HG02798 (cell line): ENCODE measurements around the gene ANGPTL7.
"Not testable (repeated sequence)": the region's sequence is repeated elsewhere in the genome, so short reads cannot be mapped to it uniquely, and the experiment has no call there.

Experiments used
- ATAC-seq: cut with Tn5 transposase; IDR thresholded peaks from one replicate; pipeline ENCODE4 v1.9.1; 2021; ENCODE audit warnings: mild to moderate bottlenecking; ENCODE audit not compliant: unreplicated experiment, poor library complexity

ANGPTL7 gene

GRCh38 chr1:11168731-11169130 is 20.4 kb upstream of the ANGPTL7 start:
- ATAC-seq: no peak

GRCh38 chr1:11169202-11169601 is 20.0 kb upstream of the ANGPTL7 start:
- ATAC-seq: no peak

- no peak for ATAC-seq
These were observed 19.1 kb upstream of the ANGPTL7 start for GRCh38 chr1:11170102-11170501.

GRCh38 chr1:11174261-11174942 is 14.8 kb upstream of the ANGPTL7 start:
- no peak for ATAC-seq

GRCh38 chr1:11175461-11175860 is 13.7 kb upstream of the ANGPTL7 start:
- ATAC-seq: no peak

- no peak for ATAC-seq
These were observed 13.0 kb upstream of the ANGPTL7 start for GRCh38 chr1:11176081-11176706.

GRCh38 chr1:11178021-11179015 is 10.8 kb upstream of the ANGPTL7 start:
- no peak for ATAC-seq

GRCh38 chr1:11179125-11179524 is 10.0 kb upstream of the ANGPTL7 start:
- no peak for ATAC-seq

GRCh38 chr1:11179749-11180148 is 9.4 kb upstream of the ANGPTL7 start:
- ATAC-seq: not testable (repeated sequence)

GRCh38 chr1:11180342-11180744 is 8.8 kb upstream of the ANGPTL7 start:
- ATAC-seq: no peak

- ATAC-seq: no peak
These were observed 6.3 kb upstream of the ANGPTL7 start for GRCh38 chr1:11182884-11183283.

- no peak for ATAC-seq
These were observed 4.2 kb upstream of the ANGPTL7 start for GRCh38 chr1:11184973-11185372.

- no peak for ATAC-seq
These were observed 2.2 kb upstream of the ANGPTL7 start for GRCh38 chr1:11187000-11187399.

- ATAC-seq: no peak
These were observed 1.7 kb upstream of the ANGPTL7 start for GRCh38 chr1:11187494-11187893.

- no peak for ATAC-seq
These were observed 1.2 kb upstream of the ANGPTL7 start for GRCh38 chr1:11187931-11188330.

- ATAC-seq: no peak
These were observed 774 bp upstream of the ANGPTL7 start for GRCh38 chr1:11188381-11188780.

GRCh38 chr1:11193376-11193775 is 4.2 kb downstream of the ANGPTL7 start:
- no peak for ATAC-seq

GRCh38 chr1:11194407-11195176 is 5.4 kb downstream of the ANGPTL7 start:
- no peak for ATAC-seq

GRCh38 chr1:11196945-11197344 is 7.8 kb downstream of the ANGPTL7 start:
- ATAC-seq: no peak

GRCh38 chr1:11197359-11197758 is 8.2 kb downstream of the ANGPTL7 start:
- ATAC-seq: no peak
